ENCODE measurements around the gene C1orf21. TPM values are rescaled to one million over a fixed set of nuclear protein-coding genes. Genes with fewer than 3 reads are reported as not detected.

The C1orf21 gene
- total RNA-seq, result 12.5 and 14.5 TPM in 2 replicates

GRCh38 chr1:184386312-184387068, at the start of gene C1orf21:
Gene C1orf21 (plus strand): TSS chr1:184387029. CDS start chr1:184477510, 90,481 bp downstream.

